ENCODE results near the gene COL19A1.

Gene COL19A1

DNA sequence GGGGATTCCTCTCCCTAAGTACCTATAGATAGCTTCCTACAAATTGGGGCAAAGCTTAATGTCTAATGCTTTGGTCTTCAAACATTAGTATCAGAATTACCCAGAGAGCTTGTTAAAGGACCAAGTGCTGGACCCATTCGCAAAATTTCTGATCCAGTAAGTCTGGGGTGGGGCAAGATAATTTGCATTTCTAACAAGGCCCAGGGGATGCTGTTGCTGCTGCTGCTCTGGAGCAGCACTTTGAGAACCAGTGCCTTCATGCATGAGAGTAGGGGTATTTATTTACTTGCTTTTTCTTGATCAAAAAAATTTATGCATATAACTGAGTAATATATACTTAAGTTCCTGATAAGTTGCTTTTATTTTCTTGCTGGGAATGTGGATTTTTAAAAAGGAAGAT, 24.5 kb upstream of the COL19A1 start:
- no peak for TF ChIP-seq CTCF (IDR thresholded peaks at IDR 0.05; ENCODE audit: low read depth, low read length, missing control alignments)
- no peaks in the 10 kb centered on the region for H3K36me3 ChIP-seq (replicated peaks)
- DNase-seq = no peak
- in situ Hi-C loops (cut with HindIII; ENCODE audit: low pct_ligation_motif_present, low sequenced_read_pairs) = no loop called here
- no peak overlapping the region for H3K27ac ChIP-seq
- no peaks in the 10 kb centered on the region for H3K27me3 ChIP-seq (replicated peaks)
- H3K4me3 ChIP-seq (ENCODE audit: low read depth, low read length) = no peak overlapping the region

- H3K4me3 ChIP-seq (ENCODE audit: low read depth, low read length) = no peak overlapping the region
- no peak overlapping the region for H3K27ac ChIP-seq
- in situ Hi-C loops (cut with HindIII; ENCODE audit: low pct_ligation_motif_present, low sequenced_read_pairs) = no loop called here
- no peak for TF ChIP-seq CTCF (IDR thresholded peaks at IDR 0.05; ENCODE audit: low read depth, low read length, missing control alignments)
- no peaks in the 10 kb centered on the region for H3K36me3 ChIP-seq (replicated peaks)
- no peaks in the 10 kb centered on the region for H3K27me3 ChIP-seq (replicated peaks)
- no peak for DNase-seq
Measured at GRCh38 chr6:69843189-69843588, 23.2 kb upstream of the COL19A1 start.

DNA sequence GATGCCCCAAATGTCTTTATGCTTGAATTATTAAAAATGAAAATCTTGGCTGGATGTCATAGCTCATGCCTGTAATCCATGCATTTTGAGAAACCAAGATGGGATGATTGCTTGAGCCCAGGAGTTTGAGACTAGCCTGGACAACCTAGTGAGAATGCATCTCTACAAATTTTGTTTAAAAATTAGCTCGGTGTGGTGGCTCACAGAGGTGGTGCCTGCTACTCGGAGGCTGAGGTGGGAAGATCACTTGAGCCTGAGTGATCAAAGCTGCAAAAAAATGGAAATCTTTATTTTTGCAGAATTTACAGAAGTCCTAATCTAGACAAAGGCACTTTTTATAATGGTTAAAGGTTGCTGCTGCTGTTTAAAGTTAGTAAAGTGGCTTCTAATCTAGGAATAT, 20.0 kb upstream of the COL19A1 start:
- Histone ChIP-seq H3K4me3 (ENCODE audit: low read depth, low read length) (no peak overlapping the region), H3K27ac (no peak overlapping the region), H3K27me3 (replicated peaks) (no peaks in the 10 kb centered on the region), H3K36me3 (replicated peaks) (no peaks in the 10 kb centered on the region)
- no peak for TF ChIP-seq CTCF (IDR thresholded peaks at IDR 0.05; ENCODE audit: low read depth, low read length, missing control alignments)
- in situ Hi-C loops (cut with HindIII; ENCODE audit: low pct_ligation_motif_present, low sequenced_read_pairs) = no loop called here
- DNase-seq = no peak

- TF ChIP-seq CTCF (IDR thresholded peaks at IDR 0.05; ENCODE audit: low read depth, low read length, missing control alignments) = no peak
- Histone ChIP-seq H3K36me3 (replicated peaks) (no peaks in the 10 kb centered on the region), H3K27ac (no peak overlapping the region), H3K27me3 (replicated peaks) (no peaks in the 10 kb centered on the region), H3K4me3 (ENCODE audit: low read depth, low read length) (no peak overlapping the region)
- in situ Hi-C loops (cut with HindIII; ENCODE audit: low pct_ligation_motif_present, low sequenced_read_pairs) = no loop called here
- DNase-seq = no peak
Measured at GRCh38 chr6:69846770-69847491, 19.4 kb upstream of the COL19A1 start.

- no peaks in the 10 kb centered on the region for H3K36me3 ChIP-seq (replicated peaks)
- H3K4me3 ChIP-seq (ENCODE audit: low read depth, low read length) = no peak overlapping the region
- no peak for DNase-seq
- no peaks in the 10 kb centered on the region for H3K27me3 ChIP-seq (replicated peaks)
- in situ Hi-C loops (cut with HindIII; ENCODE audit: low pct_ligation_motif_present, low sequenced_read_pairs) = no loop called here
- no peak for TF ChIP-seq CTCF (IDR thresholded peaks at IDR 0.05; ENCODE audit: low read depth, low read length, missing control alignments)
- no peak overlapping the region for H3K27ac ChIP-seq
Measured at GRCh38 chr6:69847492-69847788, 18.9 kb upstream of the COL19A1 start.

DNA sequence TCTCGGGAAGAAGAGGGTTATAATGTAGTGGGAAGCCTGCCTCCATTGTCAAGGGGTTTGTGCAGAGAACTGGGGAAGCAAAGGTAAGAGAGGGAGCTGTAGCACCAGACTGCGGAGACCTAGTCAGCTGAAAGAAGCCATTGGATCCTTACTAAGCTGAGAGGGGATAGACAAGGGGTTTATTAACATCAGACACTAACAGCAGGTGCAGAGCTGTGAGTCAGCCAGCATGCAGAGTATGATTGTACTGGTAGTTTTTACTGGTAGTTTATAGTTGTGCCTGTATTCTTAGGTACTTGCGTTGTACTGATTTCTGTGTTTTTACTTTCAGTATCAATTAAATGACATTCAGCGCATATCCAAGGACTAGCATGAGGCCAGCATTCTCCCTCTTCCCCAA, 17.8 kb upstream of the COL19A1 start:
- Histone ChIP-seq H3K27ac (no peak overlapping the region), H3K27me3 (replicated peaks) (no peaks in the 10 kb centered on the region), H3K36me3 (replicated peaks) (no peaks in the 10 kb centered on the region), H3K4me3 (ENCODE audit: low read depth, low read length) (no peak overlapping the region)
- DNase-seq = no peak
- in situ Hi-C loops (cut with HindIII; ENCODE audit: low pct_ligation_motif_present, low sequenced_read_pairs) = no loop called here
- no peak for TF ChIP-seq CTCF (IDR thresholded peaks at IDR 0.05; ENCODE audit: low read depth, low read length, missing control alignments)

All from brain microvascular endothelial cell (primary cell).